Renal cortical epithelial cell (primary cell): ENCODE measurements around the gene KIF26B. TPM values are rescaled to one million over a fixed set of nuclear protein-coding genes. Genes with fewer than 3 reads are reported as not detected.
"Not testable (repeated sequence)": the region's sequence is repeated elsewhere in the genome, so short reads cannot be mapped to it uniquely, and the experiment has no call there.

Experiments
- DNase-seq: peaks from one replicate; pipeline ENCODE4 v3.0.0-alpha.2; 2011; ENCODE audit warnings: low read depth
- total RNA-seq: library from RNA; depleted of rRNA; stranded (reverse); fragments of >200 nt; gene quantifications from 2 replicates; pipeline ENCODE4 v1.2.3, GENCODE V29; 2014

Gene KIF26B
- total RNA-seq, 1 donor from 2014 or later: 19.4 TPM

GRCh38 chr1:245388687-245389086 is 233.9 kb downstream of the KIF26B start:
- no peak for DNase-seq

DNA sequence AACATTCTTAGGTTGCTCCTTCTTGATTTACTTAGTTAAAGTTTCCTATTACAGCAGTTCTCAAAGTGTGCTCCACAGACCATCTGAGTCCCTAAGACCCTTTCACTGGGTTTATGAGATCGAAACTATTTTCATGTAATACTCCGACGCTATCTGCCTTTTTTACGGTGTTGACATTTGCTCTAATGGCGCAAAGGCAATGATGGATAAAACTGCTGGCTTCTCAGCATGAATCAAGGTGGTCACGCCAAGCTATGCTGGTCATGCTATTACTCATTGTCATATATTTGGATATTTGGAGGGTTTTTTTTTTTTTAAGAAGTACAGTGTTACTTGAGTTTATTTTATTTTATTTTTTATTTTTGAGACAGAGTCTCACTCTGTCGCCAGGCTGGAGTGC is 235.1 kb downstream of the KIF26B start:
- DNase-seq: no peak

- DNase-seq: no peak
Observed at GRCh38 chr1:245390975-245391374, 236.2 kb downstream of the KIF26B start.

GRCh38 chr1:245393694-245394093 is 238.9 kb downstream of the KIF26B start:
- no peak for DNase-seq

DNA sequence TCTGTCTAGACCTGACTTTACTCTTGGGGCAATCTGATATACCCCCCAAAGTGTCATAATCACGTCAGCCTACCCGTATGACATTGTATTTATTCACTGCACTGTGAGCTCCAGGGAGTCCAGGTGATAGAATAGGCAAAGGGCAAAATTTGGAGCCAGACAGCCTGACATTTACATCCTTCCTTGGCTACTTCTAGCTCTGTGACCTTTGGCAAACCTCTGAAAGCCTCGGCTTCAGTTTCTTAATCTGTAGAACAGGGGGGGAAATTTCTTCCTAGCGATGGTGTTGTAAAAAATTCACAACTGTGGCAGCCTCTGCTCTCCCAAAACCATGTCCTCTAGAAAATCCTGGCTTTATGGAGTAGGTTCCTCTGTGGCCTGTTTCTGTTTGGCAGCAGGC is 240.9 kb downstream of the KIF26B start:
- no peak for DNase-seq

DNA sequence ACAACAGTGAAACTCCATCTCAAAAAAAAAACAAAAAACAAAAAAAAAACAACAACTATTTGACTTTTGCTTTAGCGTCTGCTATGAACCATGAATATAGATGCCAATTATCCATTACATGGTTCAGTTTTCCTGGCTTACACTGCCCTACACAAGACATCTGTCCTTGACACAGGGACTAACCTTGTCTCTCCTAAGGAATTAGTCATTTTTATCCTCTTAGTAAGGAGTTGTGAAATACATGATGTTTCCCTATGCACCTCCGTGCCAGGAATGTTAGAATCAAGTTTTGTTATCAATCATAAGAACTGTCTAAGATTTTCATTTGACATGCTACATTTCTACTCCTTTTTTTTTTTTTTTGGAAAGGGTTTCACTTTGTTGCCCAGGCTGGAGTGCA is 241.8 kb downstream of the KIF26B start:
- no peak for DNase-seq

DNA sequence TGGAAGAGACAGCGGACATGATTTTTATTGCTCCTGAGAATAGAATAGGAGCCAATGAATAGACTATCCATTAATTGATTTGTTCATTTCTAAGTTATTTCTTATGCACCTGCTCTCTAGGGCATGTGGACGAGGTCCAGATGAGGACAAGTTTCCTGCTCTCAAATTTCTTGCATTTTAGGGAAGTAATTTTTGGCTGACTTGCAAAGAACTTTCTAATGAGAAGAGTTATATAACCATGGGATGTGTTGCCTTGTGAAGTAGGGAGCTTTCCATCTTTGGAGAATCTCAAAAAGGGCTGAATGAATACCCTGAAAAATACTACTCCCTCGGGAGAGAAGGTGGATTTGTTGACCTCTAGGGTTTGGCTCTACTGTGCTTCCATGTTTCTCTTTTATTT is 243.0 kb downstream of the KIF26B start:
- DNase-seq: no peak

- DNase-seq: no peak
Observed at GRCh38 chr1:245398180-245398579, 243.4 kb downstream of the KIF26B start.

DNA sequence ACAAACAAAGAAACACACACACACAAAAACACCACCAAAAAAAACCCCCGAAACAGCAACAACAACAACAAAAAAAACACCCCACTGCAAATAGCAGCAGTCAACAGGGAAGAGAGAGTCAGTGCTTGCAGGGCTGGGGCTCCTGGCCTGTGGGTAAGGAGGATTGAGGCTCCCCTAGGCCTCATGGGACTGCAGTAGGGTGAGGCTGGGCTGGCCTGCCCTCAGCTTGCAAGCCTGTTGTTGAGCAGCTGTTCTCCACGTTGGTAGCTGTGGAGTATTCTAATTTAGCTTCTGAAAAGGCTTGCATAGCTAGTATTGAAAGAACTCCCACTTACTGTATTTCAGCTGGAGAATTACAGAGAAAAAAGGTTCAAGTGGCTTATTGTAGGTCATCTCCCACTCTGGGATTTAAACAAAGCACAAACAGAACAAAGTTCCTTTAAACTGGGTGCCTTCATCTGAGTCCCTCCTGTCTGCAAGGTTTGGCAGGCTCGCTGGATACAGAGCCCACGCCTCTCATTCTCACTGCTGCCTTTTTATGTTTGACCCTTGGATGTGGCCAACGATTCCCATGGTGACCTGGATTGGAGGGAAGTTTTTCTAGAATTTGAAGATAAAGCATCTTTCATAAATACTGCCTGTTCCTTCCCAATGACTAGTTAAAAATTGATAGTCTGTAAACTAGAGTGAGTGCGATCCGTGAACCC is 247.2 kb downstream of the KIF26B start:
- no peak for DNase-seq

GRCh38 chr1:245402998-245403397 is 248.2 kb downstream of the KIF26B start:
- not testable (repeated sequence) for DNase-seq

- peak; percentile 17 for DNase-seq
Observed at GRCh38 chr1:245404527-245404926, 249.7 kb downstream of the KIF26B start.

- no peak for DNase-seq
Observed at GRCh38 chr1:245404952-245405351, 250.2 kb downstream of the KIF26B start.

DNA sequence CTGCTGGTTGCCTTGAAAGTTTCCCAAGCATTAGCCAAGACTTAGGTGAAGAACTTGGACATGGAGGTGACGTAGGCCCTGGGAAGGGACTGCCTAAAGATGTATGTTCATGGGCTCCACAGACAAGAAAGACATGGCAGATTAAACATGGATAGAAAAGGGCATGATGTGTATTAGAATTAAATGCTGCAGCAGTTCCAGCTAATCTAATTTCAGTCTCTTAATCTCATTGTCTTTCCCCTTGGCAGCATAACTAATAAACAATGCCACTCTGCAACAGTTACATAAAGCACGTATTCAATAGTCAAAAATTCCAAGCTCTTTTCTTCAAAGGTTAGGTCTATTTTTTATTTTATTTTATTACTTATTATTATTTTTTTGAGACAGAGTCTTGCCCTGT is 251.6 kb downstream of the KIF26B start:
- DNase-seq: no peak

- no peak for DNase-seq
Observed at GRCh38 chr1:245407983-245408382, 253.2 kb downstream of the KIF26B start.

DNA sequence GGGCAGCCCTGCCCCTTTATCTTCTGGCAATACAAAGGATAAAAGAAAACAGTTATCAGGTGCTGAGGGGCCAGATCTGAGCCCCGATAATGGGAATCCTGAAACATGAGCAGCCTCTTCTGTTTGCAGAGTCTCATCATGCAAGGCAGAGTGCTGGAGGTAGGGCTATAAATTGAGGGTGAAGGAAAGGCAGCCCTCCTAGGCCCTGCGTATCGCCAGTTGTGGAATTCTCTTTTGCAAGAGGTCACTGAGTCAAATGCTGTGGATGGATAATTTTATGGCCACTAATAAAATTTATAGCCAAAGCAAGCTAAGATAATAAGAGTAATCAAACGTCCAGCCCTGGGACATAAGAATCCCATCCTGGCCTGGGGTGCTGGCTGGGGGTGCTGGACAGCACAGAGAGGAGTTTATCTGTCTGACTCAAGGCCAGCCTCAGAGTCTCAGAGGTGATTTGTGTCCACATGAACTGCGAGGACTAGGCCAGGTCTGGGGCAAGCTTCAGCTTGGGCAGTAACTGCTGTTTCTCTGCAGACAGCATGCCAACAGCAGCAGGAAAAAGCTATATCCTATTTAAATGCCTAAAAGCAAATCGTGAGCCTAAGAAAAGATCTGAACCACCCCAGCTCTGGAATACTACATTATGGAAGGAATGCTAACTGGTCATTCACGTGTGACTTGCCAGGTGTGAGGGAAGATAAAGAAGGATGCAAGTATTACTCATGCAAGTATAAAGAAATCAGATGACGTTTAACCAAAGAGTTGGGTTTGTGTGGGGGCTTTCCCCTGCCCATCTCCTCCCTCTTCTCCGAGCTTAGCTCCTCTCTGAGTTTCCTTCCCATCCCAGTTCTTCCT is 254.8 kb downstream of the KIF26B start:
- DNase-seq: peak; percentile 64

- no peak for DNase-seq
Observed at GRCh38 chr1:245411245-245412036, 256.7 kb downstream of the KIF26B start.

GRCh38 chr1:245412306-245412705 is 257.5 kb downstream of the KIF26B start:
- DNase-seq: no peak

- no peak for DNase-seq
Observed at GRCh38 chr1:245416781-245417180, 262.0 kb downstream of the KIF26B start.

DNA sequence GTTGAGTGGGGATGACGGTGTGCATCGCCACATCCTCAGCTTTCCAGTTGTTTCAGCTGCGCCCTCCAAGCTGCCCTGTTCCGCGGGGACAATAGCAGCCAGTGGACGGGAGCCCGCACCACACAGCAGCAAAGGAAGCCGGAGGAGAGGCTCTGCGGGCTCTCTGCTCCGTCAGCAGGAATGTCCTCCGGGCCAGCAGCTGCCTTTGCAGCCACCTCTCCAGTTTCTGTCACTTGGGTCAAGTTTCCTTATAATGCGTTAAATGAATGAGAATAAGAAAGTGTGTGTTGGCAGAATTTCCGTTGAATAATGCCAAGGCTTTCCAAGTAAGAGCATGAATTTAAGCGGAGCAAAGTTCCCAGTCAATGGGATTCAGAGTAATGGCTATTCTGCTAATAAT is 263.3 kb downstream of the KIF26B start:
- no peak for DNase-seq

DNA sequence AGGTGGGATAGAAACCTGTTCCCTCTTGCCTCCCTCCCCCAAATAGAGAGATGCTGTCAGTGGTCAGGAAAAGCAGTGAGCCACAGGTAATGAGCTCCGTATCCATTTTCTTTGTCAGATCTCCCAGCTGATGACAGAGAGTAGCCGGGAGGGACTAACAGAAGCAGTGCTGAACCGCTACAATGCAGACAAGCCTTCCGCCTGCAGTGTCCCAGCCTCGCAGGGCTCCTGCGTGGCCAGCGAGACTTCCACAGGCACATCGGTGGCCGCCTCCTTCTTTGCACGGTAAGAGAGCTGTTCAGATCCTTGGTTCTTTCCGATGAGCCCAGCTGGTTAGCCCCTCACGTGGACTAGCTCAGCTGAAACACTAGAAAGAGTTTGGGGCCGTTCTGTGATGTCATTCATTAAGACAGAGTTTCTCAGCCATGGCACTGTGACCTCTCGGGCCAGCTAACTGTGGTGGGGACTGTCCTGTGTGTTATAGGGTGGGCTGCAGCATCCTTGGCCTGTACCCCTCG is 264.7 kb downstream of the KIF26B start:
- no peak for DNase-seq

DNA sequence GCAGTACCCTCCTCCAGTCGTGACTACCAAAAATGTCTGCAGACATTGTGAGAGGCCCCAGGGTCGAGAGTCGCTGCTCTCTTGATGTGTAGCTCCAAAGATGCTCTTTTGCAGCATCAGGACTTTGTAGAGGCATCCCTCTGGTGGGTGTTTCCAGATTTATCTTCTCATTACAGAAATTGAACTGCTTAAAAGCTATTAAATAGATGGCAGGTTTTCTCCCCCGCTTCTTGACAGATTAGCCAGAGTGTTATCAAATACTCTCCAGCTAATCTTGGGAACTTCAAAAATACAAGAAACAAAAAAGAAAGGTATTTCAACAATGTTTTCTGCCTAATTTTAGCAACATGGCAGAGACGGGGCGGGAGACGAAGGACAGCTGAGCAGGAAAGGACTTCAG is 265.2 kb downstream of the KIF26B start:
- no peak for DNase-seq

DNA sequence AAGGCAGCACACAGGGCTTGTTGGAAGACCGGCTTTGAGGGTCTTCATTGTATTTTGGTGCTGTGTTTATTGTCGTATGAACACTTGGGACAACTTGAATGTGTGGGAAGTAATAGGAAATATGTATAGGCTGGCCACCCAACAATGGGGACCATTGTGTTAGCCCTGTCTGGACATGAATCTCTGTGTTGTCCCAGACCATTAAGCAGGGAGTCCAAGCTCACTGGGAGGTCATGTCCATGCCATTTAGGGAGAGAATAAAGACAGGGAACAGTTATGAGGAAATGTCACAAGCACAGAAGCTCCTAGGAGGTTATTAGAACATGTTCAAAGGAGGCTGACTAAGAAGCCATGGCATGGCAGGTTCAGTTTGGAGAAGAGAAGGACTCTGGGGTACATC is 266.1 kb downstream of the KIF26B start:
- DNase-seq: no peak
